Measurements from ENCODE around the gene CPVL. TPM values are rescaled to one million over a fixed set of nuclear protein-coding genes. Genes with fewer than 3 reads are reported as not detected.

Gene CPVL
- total and polyA plus RNA-seq, 2 experiments from 2014 or later = 30.6 to 95.2 TPM

- no peak for DNase-seq (ENCODE audit: low read depth in 1 of 2, low spot score in 1 of 2)
- no peaks in the 10 kb centered on the region for H3K4me1 ChIP-seq (ENCODE audit: low read depth)
Measured at GRCh38 chr7:29163854-29164253, 17.5 kb upstream of the CPVL start.

GRCh38 chr7:29162577-29162976 is 16.2 kb upstream of the CPVL start:
- Histone ChIP-seq H3K27ac (no peak overlapping the region), H3K4me1 (ENCODE audit: low read depth) (peaks cover 6% of the 10 kb centered on the region), H3K27me3 (no peaks in the 10 kb centered on the region), H3K36me3 (no peaks in the 10 kb centered on the region), H3K9me3 (ENCODE audit: low read depth) (no peaks in the 10 kb centered on the region), H3K4me3 (no peak overlapping the region)
- TF ChIP-seq CTCF (IDR thresholded peaks at IDR 0.05; ENCODE audit: low read depth, low read length) = no peak
- DNase-seq (ENCODE audit: low read depth in 1 of 2, low spot score in 1 of 2) = no peak

More at GRCh38 chr7:29163854-29164253, 17.5 kb upstream of the CPVL start:
- Histone ChIP-seq H3K27ac (no peak overlapping the region), H3K4me3 (no peak overlapping the region), H3K9me3 (ENCODE audit: low read depth) (no peaks in the 10 kb centered on the region), H3K27me3 (no peaks in the 10 kb centered on the region), H3K36me3 (no peaks in the 10 kb centered on the region)
- TF ChIP-seq CTCF (IDR thresholded peaks at IDR 0.05; ENCODE audit: low read depth, low read length) = no peak

GRCh38 chr7:29161231-29161630 is 14.9 kb upstream of the CPVL start:
- no peak for DNase-seq (ENCODE audit: low read depth in 1 of 2, low spot score in 1 of 2)
- no peak overlapping the region for H3K4me3 ChIP-seq
- no peaks in the 10 kb centered on the region for H3K36me3 ChIP-seq
- no peaks in the 10 kb centered on the region for H3K9me3 ChIP-seq (ENCODE audit: low read depth)
- H3K4me1 ChIP-seq (ENCODE audit: low read depth) = peaks cover 20% of the 10 kb centered on the region
- H3K27ac ChIP-seq = no peak overlapping the region
- no peak for TF ChIP-seq CTCF (IDR thresholded peaks at IDR 0.05; ENCODE audit: low read depth, low read length)
- H3K27me3 ChIP-seq = no peaks in the 10 kb centered on the region

- TF ChIP-seq CTCF (IDR thresholded peaks at IDR 0.05; ENCODE audit: low read depth, low read length) = no peak
- Histone ChIP-seq H3K9me3 (ENCODE audit: low read depth) (no peaks in the 10 kb centered on the region), H3K27ac (no peak overlapping the region), H3K4me3 (no peak overlapping the region), H3K36me3 (no peaks in the 10 kb centered on the region), H3K27me3 (no peaks in the 10 kb centered on the region), H3K4me1 (ENCODE audit: low read depth) (peaks cover 20% of the 10 kb centered on the region)
- DNase-seq (ENCODE audit: low read depth in 1 of 2, low spot score in 1 of 2) = no peak
Measured at GRCh38 chr7:29160080-29160479, 13.7 kb upstream of the CPVL start.

- Histone ChIP-seq H3K4me1 (ENCODE audit: low read depth) (peaks cover 20% of the 10 kb centered on the region), H3K27ac (no peak overlapping the region), H3K36me3 (no peaks in the 10 kb centered on the region), H3K9me3 (ENCODE audit: low read depth) (no peaks in the 10 kb centered on the region), H3K4me3 (no peak overlapping the region), H3K27me3 (no peaks in the 10 kb centered on the region)
- TF ChIP-seq CTCF (IDR thresholded peaks at IDR 0.05; ENCODE audit: low read depth, low read length) = no peak
- no peak for DNase-seq (ENCODE audit: low read depth in 1 of 2, low spot score in 1 of 2)
Measured at GRCh38 chr7:29158795-29159423, 12.6 kb upstream of the CPVL start.

All from cardiac muscle cell (in vitro differentiated cells and primary cell).